ENCODE measurements around the gene TAS2R42. TPM values are rescaled to one million over a fixed set of nuclear protein-coding genes. Genes with fewer than 3 reads are reported as not detected.

The TAS2R42 gene
- not detected for total RNA-seq
- long read RNA-seq, result 0 reads

DNA sequence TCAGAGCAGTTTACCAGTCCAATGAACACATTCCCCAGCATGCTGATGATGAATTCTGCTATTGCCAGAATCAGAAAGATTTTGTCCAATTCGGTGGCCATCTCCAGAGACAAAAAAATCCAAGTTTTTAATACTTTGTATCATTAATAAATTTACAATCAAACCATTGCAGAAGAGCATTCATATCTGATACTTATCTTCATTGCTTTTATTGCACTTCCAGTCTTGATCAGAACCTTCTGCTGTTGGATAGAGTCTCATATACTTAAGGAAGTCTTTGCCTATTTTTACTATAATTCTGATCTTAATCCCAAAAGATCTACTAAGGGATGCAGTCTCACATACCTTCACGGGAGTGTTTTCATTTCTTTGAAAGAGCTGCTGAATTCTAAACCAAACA lies at the start of gene TAS2R42:
Gene TAS2R42 (minus strand): TSS at position 101 of the 400 bp plus-strand sequence. CDS start 0 bp downstream, at position 101.
- ATAC-seq, result no peak
- intact Hi-C loops (cut with DNase I), result no loop called here
- no peak for DNase-seq (ENCODE audit: missing footprints)

DNA sequence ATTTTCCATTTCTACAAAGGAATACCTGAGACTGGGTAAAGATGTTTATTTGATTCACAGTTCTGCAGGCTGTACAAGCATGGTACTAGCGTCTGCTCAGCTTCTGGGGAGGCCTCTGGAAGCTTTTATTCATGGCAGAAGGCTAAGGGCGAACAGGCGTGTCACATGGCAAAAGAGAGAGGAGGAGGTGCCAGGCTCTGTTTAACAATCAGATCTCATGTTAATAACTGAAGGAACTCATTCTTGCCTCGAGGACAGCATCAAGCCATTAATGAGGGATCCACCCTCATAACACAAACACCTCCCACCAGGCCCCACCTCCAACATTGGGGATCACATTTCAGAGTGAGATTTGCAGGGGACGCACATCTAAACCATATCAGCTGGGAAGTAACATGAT lies 46.8 kb upstream of the TAS2R42 start:
- intact Hi-C loops (cut with DNase I), result no loop called here
- ATAC-seq (no peak), DNase-seq (ENCODE audit: missing footprints) (no peak)

DNA sequence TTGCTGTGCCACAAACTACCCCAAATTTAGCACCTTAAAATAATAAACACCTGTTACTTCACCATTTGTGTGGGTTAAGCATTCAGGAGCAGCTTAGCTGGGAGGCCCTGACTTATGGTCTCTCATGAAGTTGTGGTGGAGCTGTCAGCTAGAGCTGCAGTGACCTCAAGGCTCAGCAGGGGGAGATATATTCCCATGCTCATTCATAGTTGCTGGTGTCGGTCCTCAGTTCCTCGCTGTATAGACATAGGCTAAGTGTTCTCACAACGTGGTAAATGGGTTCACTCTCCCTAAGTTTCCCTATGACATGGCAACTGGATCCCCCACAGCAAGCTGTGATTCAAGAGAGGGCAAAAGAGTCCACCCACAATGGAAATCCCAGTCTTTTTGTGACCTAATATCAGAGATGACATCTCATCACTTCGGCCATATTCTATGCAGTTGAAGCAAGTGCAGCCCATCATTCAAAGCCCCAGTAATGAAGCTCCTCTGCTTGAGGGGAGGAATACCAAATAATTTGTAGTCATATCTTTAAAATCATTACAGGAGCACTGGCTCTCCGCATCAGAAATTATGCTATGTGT lies 41.7 kb upstream of the TAS2R42 start:
- ATAC-seq, result no peak
- no peak for DNase-seq (ENCODE audit: missing footprints)
- intact Hi-C loops (cut with DNase I), result no loop called here

DNA sequence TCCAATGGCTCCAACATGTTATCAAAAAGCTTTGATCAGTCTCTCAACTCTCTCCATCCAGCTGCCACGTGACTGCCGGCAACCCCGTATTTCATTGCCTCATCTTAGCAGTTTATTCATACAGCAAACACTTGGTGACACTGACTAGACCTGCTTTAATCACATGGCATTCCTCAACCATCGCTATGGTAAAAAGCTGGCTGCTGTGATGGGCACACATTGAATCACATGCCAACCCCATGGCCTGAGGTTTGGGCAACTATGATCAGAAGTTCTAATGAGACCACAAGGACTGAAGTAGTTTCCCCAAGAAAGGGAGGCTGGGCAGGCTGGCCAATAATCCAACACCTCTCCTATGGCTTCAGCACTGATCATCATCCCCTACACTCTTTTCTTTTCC lies 40.6 kb upstream of the TAS2R42 start:
- DNase-seq (ENCODE audit: missing footprints), result no peak
- intact Hi-C loops (cut with DNase I), result no loop called here
- ATAC-seq, result no peak

- intact Hi-C loops (cut with DNase I), result no loop called here
- DNase-seq (ENCODE audit: missing footprints), result no peak
- ATAC-seq, result no peak
Observed at GRCh38 chr12:11209113-11209512, 22.4 kb upstream of the TAS2R42 start.

DNA sequence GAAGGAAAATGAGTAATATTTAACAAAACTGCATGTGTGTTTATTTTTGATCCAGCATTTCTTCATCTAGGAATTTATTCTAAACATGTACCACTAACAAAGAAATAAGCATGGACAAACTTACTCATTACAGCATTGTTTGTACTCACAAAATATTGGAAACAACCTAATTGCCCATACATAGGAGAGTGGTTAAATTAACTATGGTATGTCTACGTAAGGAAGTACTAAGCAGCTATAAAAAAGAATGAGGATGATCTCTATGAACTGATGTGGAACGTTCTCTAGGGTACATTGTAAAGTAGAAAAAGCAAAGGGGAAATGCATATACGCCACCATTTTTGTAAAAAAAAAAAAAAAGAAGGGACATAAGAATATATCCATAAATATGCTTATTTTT lies 17.4 kb upstream of the TAS2R42 start:
- intact Hi-C loops (cut with DNase I), result no loop called here
- DNase-seq (ENCODE audit: missing footprints), result no peak
- no peak for ATAC-seq

DNA sequence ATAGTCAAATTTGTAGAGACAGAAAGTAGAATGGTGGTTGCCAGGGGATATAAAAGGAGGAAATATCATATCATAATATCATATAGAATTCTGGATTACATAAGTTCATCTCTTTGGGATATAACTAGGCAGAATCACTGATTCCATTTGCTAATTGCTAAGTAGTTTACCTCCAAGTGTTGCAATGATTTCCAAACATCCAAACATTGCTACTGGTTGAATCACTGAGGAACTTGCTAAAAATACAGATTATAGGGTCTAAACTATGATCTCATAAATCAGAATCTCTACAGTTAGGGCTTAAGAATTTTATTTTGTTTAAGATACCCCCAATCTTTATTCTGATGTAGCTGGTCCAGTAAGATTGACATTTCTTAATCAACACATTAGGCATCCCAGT lies 16.1 kb upstream of the TAS2R42 start:
- intact Hi-C loops (cut with DNase I), result no loop called here
- ATAC-seq (no peak), DNase-seq (ENCODE audit: missing footprints) (no peak)

- intact Hi-C loops (cut with DNase I), result no loop called here
- no peak for ATAC-seq
- no peak for DNase-seq (ENCODE audit: missing footprints)
Observed at GRCh38 chr12:11183011-11183410, 3.7 kb downstream of the TAS2R42 start.

GRCh38 chr12:11182529-11182928 lies 4.2 kb downstream of the TAS2R42 start:
- ATAC-seq, result no peak
- intact Hi-C loops (cut with DNase I), result no loop called here
- no peak for DNase-seq (ENCODE audit: missing footprints)

DNA sequence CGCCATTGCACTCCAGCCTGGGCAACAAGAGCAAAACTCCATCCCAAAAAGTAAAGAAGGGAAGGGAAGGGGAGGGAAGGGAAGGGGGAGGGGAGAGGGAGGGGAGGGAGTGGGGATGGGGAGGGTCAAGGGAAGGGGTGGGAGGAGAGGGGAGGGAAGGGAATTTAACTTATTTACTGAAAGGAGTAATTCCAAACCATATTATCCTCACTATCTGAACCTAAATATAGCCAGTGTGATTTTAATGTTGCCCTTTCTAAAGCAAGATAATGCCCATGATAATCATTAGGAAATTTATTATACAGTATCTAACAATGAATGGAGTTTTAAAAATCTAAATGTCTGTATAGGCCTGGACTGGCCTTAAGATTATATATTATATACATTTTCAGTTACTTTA lies 8.5 kb downstream of the TAS2R42 start:
- ATAC-seq (no peak), DNase-seq (ENCODE audit: missing footprints) (no peak)
- intact Hi-C loops (cut with DNase I), result no loop called here

DNA sequence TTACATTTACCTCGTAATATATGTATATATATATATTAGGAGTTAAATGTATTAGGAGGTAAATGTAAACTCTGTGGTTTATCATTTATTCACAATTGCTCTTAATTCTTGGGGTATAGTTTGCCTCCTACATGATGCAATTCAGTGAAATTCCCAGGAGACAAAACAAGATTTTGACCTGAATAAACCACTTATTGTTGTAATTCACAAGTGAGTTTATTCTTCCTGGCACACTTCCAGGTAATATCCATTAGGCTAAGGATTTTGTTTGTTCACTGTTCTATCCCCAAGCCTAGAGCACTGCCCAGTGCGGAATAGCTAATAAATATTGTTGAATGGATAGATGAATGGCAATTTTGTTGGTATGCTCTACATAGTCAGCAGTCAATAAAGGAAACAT lies 12.7 kb downstream of the TAS2R42 start:
- no peak for DNase-seq (ENCODE audit: missing footprints)
- ATAC-seq, result no peak
- intact Hi-C loops (cut with DNase I), result loop anchor here (5.0 kb wide), 2 partner anchors 207 to 962 kb away; partner anchors contain the start of gene GABARAPL1

DNA sequence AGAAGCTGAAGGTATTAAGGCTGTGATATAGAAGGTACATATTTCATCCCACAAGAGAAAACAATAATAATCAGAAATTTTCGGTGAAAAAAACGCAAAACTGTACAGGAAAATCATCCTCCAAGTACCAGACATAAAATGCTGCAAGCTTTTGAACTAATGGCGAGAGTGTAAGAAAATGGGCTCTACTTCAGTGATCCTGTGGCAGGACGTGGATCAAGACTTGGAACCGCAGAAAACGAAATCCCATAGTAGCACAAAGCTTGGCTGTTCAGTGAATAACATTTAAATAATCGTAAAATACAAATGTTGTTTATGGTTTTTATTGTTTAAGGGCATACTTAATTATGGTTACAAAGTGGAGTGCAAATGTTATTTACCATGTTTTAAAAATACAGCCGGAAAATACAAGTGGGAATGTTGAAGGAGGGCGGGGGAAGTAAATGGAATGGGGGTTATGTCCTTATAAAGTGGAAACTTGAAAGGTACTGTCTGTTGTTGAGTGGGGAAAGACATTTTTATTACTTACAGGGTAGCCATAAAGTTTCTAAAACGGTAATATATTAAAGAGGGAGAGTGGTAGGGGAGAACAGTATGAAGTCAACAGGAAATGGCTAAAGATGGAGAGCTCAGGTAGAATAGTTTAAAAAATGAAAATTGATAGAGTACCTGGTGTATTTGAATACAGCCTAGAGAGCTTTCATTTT lies 14.6 kb downstream of the TAS2R42 start:
- ATAC-seq, result no peak
- intact Hi-C loops (cut with DNase I), result loop anchor here (5.0 kb wide), 2 partner anchors 205 to 960 kb away; partner anchors contain the start of gene GABARAPL1

GRCh38 chr12:11171145-11171968 lies 15.4 kb downstream of the TAS2R42 start, which contains the start of gene SMIM10L1:
TSS of gene SMIM10L1 (plus strand) at chr12:11171194. CDS start at chr12:11171357, 163 bp downstream.
- peak; percentile 100 for ATAC-seq
- DNase-seq (ENCODE audit: missing footprints), result peak; percentile 95
- intact Hi-C loops (cut with DNase I), result loop anchor here (5.0 kb wide), 2 partner anchors 204 to 959 kb away; partner anchors contain the start of gene GABARAPL1

More for the DNA sequence above, 14.6 kb downstream of the TAS2R42 start:
- no peak for DNase-seq (ENCODE audit: missing footprints)

DNA sequence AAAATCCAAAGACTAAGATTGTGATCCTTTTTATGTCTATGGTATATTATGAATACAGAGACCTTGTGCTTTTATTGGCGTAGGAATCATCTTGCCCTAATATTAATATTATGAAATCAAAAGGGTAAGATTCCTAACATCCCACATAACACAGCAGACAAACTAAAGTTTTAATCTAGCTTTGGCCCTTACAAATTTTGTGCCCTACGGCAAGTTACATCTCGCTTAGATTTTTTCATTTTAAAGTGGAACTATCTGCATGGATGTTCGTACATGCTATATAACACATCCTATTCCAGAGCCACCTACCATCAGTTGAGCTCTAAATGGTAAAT lies 16.0 kb downstream of the TAS2R42 start:
- no peak for ATAC-seq
- intact Hi-C loops (cut with DNase I), result loop anchor here (5.0 kb wide), 2 partner anchors 203 to 958 kb away; partner anchors contain the start of gene GABARAPL1
- DNase-seq (ENCODE audit: missing footprints), result no peak

- intact Hi-C loops (cut with DNase I), result no loop called here
- no peak for DNase-seq (ENCODE audit: missing footprints)
- no peak for ATAC-seq
Observed at GRCh38 chr12:11166300-11166699, 20.4 kb downstream of the TAS2R42 start.

DNA sequence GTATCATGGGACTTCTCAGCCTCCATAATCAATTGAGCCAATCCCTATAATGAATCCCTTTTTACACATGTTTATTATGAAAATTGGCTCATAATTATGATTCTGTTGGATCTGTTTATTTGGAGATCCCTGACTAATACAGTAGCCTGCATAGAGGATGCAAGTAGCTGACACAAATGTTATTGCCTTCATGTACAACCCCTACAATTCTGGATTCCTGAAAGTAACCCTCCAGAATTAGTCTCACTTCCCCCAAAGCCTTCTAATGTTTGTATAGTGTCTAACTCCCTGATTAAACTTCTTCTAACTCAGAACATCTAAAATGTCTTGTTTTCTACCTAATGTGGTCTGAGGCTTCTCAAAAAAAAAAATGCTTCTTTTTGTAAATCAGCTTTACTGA lies 22.4 kb downstream of the TAS2R42 start:
- intact Hi-C loops (cut with DNase I), result no loop called here
- ATAC-seq, result no peak
- DNase-seq (ENCODE audit: missing footprints), result no peak

DNA sequence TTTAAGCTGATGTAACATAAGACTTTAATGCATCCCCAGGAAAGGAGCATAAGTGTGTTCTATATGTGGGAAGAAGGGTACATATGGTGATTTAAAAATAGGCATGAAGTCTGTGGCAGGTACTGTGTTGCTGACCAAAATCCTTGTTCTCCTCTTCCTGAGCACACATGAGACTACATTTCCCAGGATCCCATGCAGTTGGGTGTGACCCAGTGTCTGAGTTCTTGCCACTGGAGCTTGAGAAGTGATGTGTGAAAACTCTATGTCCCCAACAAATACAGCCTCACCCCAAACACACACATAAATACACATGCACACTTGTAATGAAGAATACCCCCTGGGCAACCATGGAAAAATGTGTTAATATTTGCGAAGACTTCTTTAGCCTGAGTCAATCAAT lies 24.2 kb downstream of the TAS2R42 start:
- no peak for ATAC-seq
- no peak for DNase-seq (ENCODE audit: missing footprints)
- intact Hi-C loops (cut with DNase I), result no loop called here

DNA sequence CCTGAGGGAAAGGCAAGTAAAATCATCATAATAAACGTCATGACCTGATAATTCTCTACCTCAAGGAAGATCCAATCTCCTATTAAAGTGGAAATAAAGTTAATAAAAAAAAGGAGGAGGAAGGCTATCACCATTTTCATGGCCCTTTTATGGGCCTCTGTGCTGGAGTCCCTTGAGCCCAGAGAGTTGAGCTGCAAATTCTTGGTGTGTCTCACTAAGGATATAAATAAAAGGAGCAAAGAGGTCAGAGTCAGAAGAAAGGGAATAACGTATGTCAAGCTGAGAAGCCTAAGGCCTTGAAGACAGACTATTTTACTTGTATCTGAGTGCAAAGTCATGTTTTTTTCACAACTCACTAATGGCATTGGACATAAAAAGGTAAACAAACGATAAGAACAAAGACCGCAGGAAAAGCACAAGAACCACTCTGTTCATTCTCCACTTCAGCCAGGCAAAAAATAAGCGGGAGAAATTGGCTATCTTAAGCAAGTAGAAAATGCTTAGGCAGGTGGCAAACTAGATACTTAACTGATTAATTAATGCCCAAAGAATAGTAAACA lies 27.8 kb downstream of the TAS2R42 start:
- ATAC-seq, result no peak
- DNase-seq (ENCODE audit: missing footprints), result no peak

GRCh38 chr12:11154400-11154925 lies 32.3 kb downstream of the TAS2R42 start:
- ATAC-seq, result no peak
- intact Hi-C loops (cut with DNase I), result no loop called here
- DNase-seq (ENCODE audit: missing footprints), result no peak

More for the DNA sequence above, 27.8 kb downstream of the TAS2R42 start:
- intact Hi-C loops (cut with DNase I), result no loop called here
